ENCODE measurements around the gene MARCHF3.

GRCh38 chr5:127060470-127060985 is 30.2 kb upstream of the MARCHF3 start:
- TF ChIP-seq CTCF (IDR thresholded peaks at IDR 0.05) (no peak), POLR2A (IDR thresholded peaks at IDR 0.05) (no peak)
